Measurements from ENCODE around the gene DNMBP.
"Not testable (repeated sequence)": the region's sequence is repeated elsewhere in the genome, so short reads cannot be mapped to it uniquely, and the experiment has no call there.

The DNMBP gene

DNA sequence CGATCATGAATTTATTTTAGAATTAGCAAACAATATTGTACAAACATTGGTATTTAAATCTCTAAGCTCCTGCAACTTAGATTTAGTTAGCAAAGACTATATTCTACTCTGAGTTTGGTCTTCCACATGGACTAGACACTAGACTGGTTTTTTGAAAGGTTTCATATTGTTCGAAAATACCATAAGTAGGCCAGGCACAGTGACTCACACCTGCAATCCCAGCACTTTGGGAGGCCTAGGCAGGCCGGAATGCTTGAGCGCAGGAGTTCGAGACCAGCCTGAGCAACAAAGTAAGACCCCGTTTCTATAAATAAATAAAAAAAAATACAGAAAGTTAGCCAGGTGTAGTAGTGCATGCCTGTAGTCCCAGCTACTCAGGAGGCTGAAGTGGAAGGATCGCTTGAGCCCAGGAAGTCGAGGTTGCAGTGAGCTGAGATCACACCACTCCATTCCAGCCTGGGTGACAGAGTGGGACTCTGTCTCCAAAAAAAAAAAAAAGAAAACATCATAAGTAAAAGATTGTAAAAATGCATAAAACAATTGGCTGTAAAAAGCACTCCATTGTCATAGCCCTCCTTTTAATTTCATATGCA, 154.2 kb downstream of the DNMBP start:
- DNase-seq: no peak

DNA sequence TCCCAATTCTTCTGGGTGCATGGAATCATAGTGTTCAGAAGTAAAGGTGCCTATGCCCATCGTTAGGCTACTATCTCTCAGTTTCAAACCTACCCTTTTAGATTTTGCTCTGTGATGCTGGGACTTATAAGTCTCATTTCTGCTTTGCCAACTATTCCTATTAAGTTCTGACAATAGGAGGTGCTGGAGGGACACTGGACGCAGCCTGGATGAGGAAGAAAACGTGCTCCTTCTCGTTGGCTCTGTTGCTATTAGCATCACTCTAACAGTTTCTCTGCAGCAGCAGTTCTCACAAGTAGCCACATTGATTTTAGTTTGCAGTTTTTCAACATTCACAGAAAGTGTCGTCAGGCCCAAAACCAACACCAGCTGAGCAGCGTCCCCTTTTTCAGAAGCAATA, 154.9 kb downstream of the DNMBP start:
- DNase-seq: peak; percentile 38

- no peak for DNase-seq
These were observed 156.1 kb downstream of the DNMBP start for GRCh38 chr10:99853655-99854054.

DNA sequence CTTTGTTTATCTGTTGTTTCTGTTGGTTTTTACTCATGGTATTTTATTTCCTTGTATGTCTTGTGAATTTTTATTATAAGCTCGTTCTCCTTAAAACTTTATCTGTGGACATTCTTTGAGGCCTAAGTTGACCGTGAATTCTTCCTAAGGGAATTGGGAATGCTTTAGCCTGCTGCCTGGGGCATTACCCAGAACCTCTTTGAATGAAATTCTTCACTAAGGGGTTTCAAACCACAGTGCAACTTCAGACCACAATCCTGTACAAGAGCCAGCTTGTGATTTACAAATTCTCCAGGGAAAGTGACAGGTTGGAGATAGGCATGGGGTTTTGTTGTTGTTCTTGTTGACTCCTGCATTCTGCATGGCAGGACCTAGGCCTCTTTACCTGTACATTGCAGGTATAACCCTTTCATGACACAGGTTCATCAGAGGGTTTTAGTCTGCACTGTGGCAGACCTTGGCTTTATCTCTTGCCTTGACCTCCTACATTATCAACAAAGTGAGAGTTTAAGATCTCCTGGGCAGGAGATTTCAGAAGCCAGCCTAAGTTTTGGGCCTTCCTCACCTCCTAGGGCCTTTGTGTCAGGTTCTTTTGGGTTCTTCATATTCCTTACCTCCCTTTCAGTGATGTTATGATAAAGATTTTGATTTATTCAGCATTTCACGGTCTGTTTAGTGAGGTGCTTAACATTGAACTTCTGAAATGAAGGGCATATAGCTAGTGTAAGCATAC, 157.1 kb downstream of the DNMBP start:
- no peak for DNase-seq

GRCh38 chr10:99851825-99852224, 157.9 kb downstream of the DNMBP start:
- DNase-seq: no peak

DNA sequence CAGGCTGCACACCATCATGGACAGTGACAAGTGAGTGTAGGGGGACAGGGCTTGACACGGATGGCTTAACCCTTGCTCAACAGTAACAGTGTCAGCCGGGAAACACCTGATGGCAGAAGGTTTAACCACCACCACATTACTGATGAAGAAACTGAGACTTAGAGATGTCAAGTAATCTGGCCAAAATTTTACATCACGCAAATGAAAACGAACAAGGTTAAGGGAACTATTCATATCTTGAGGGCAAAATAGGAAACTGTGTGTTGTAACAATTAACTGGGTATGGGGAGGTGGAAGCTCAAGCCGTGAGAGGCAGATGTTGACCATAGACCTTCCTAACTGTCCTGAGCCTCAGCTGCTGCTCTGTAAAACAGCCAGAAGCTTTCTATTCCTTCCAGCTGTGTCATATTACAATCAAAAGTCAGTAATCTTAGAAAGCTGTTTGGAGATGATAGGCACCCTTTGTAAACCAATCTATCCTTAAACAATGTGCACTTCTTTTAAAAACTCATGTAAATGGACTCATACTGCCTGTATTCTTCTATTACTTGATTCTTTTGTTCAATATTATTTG, 158.9 kb downstream of the DNMBP start:
- no peak for DNase-seq

DNA sequence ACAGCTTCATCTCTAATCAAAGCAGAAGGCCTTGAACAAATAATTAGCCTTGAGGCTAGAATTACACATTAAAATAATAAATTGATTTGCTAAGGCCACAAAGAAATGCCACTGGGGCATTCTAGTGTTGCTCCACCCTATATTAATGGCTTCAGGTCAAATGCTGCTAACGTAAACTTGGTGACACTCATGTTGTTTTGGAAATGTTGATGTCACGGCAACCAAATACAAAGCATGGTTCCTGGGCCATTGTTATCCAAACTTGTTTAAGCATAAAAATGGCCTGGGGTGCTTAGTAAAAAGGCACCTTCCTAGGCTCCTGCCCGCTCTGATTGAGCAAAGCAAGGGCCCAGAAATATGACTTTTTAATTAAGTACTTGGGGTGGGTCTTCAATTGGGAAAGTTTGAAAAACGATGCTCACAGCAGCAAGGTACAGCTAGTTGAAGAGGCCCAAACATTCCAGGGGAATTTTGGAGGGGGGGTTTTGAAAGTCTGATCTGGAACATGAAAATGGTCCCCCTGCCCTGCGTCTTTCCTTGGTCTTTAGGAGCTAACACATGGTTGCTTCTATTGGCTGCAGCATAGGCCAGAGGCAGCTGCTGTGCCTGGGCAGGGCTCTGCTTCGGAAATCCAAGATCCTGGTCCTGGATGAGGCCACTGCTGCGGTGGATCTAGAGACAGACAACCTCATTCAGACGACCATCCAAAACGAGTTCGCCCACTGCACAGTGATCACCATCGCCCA, 159.6 kb downstream of the DNMBP start:
- no peak for DNase-seq

- no peak for DNase-seq
These were observed 160.2 kb downstream of the DNMBP start for GRCh38 chr10:99849536-99849935.

GRCh38 chr10:99849057-99849456, 160.7 kb downstream of the DNMBP start:
- no peak for DNase-seq

DNA sequence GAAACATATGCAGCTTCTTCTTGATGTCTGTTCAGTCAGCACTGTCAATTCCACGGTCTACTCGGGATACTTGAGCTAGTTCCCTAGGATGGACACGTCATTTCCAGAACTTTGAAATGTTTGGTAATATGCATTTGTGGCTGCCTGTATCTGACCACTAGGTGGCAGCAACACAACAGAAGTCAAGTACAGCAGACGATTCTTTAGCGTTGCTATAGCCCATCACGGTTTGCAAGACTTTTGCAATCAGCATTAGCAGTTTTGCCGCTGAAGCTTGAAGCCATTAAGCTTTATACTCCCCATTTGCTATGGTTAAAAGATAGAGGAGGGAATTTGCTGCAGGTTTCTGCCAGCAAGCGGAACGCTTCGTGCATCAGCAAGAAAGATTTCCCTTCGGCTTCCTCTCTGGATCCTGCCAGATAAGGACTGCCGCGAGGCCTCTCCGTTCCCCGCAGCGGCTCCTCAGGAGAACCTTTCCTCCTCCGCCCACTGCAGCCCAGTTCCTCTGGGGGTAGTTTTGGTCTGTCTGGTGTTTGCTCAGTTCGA, 163.8 kb downstream of the DNMBP start:
- no peak for DNase-seq

GRCh38 chr10:99844433-99844955, 165.3 kb downstream of the DNMBP start:
- no peak for DNase-seq

DNA sequence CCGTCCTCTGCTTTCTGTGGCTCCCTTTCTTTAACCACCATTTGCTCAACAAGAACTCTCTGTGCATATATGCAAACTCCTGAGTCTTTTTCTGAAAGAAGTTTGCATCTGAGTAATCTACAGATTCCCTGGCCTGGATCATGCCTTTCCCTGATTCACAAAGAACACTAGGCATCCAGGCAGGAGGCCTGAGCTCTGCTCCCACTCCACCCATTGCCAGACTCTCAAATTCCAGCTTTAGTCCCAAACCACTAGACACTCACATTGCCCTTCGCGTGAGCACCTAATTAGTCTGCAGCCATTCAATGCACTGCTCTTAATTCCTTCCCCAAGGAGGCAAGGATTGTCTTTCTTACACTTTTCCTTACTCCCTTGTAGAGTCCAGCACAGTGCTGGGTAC, 166.4 kb downstream of the DNMBP start:
- no peak for DNase-seq

DNA sequence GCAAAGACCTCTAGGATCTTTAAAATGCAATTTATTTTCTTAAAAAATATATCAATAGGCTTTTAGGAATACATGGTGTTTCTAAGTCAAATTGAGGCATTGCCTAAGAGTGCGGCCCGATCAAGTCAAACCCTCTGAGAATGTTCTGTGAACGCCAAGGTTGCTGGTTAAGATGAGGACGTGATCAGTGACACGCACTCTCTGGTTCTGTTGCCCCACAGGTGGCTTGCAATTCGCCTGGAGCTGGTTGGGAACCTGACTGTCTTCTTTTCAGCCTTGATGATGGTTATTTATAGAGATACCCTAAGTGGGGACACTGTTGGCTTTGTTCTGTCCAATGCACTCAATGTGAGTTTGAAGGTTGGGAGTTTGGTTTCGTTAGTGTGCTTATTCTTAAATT, 168.0 kb downstream of the DNMBP start:
- DNase-seq: no peak

- not testable (repeated sequence) for DNase-seq
These were observed 168.9 kb downstream of the DNMBP start for GRCh38 chr10:99840859-99841258.

DNA sequence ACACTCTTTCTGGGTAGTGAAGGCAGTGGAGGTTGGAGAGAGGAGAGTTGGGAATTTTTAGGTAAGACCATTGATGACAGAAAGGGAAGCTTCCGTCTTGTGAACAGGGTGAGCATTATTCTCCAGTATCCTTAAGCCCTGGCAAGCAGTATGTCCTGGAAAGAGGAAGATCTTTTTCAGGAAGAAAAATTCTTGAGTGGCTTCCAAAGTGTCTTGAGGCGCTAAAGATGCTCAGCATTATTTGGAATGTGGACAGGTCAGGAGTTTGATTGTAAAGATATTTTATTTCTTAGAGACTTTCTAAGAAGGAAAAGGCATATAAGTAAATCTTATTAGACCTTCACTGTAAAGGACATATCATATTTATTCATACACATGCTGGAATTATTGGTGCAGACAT, 173.0 kb downstream of the DNMBP start:
- no peak for DNase-seq

DNA sequence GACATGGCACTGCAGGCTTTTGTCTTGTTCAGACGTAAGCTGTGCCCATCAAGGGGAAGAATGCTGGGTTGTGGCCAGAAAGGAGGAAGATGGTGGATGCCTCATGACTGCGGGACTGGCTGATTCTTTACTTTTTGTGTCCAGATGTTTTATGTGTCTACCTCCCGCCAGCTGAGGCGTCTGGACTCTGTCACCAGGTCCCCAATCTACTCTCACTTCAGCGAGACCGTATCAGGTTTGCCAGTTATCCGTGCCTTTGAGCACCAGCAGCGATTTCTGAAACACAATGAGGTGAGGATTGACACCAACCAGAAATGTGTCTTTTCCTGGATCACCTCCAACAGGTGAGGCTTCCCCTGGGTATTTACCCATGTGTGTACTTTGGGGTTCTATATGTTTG, 173.8 kb downstream of the DNMBP start:
- no peak for DNase-seq

DNA sequence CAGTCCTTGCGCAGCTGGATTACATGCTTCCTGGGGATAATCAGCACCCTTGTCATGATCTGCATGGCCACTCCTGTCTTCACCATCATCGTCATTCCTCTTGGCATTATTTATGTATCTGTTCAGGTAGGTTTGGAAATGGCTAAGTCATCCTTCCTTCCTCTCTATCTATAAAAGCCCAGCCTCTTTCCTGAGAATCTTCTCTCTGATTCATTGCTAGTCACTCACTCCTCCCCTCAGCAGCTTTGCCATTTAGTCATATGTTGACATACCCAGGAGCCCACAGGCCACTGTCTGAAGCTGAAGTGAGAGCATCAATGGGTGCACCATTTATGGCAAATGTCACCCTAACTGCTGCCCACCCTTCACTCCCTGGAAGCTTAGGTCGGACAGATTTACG, 175.3 kb downstream of the DNMBP start:
- DNase-seq: peak; percentile 34

DNA sequence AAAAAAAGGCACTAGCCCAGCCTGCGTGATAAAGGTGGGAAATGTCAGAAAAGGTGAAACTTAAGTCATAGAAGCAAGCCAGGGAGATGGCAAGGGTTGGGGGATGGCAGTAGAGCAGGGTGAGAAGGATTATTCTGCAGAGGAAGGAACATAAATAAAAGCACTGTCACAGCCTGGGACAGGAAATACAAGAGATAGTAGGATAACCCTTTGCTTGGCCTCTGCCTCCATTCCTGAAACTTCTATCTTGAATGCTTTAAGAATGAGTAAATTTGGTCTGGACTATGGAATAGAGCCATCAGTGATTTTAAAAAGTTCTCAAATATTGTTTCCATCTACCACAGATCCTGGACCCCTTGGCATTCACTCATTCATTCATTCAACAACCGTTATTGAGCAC, 177.3 kb downstream of the DNMBP start:
- no peak for DNase-seq

- DNase-seq: no peak
These were observed 181.3 kb downstream of the DNMBP start for GRCh38 chr10:99828464-99828863.

DNA sequence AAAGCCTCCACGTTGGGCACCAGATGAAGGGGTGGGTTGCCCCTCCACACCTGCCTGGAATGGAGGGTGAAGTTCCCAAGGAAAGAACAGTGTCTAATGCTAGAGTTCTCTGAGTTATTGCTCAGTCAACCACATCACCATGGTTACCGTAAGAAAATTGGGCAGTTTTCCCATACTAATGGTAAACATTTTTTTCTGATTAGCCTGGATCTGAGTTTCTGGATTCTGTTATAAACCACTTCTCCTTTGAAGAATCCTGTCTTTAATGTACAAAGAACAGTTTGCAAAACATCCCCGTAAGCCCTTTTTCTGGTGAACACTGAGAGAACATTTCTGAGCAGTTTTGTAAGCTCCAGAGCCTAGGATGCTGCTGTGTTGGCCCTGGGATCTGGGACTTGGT, 181.8 kb downstream of the DNMBP start:
- DNase-seq: no peak

All from 8988T (cell line).